Measurements from ENCODE around the gene SELENON. TPM values are rescaled to one million over a fixed set of nuclear protein-coding genes. Genes with fewer than 3 reads are reported as not detected.

Gene SELENON
- total RNA-seq, 4 donors from 2014 or later = 20.0 to 51.0 (median 43.3) TPM

- intact Hi-C loops (cut with DNase I; ENCODE audit: low total_unique reads) (no loop called here), in situ Hi-C loops (cut with MboI; ENCODE audit: low sequenced_read_pairs in 4 of 4) (no loop called here)
- TF ChIP-seq POLR2A (IDR thresholded peaks at IDR 0.05) = no peak
- TF ChIP-seq, protein P1, sequence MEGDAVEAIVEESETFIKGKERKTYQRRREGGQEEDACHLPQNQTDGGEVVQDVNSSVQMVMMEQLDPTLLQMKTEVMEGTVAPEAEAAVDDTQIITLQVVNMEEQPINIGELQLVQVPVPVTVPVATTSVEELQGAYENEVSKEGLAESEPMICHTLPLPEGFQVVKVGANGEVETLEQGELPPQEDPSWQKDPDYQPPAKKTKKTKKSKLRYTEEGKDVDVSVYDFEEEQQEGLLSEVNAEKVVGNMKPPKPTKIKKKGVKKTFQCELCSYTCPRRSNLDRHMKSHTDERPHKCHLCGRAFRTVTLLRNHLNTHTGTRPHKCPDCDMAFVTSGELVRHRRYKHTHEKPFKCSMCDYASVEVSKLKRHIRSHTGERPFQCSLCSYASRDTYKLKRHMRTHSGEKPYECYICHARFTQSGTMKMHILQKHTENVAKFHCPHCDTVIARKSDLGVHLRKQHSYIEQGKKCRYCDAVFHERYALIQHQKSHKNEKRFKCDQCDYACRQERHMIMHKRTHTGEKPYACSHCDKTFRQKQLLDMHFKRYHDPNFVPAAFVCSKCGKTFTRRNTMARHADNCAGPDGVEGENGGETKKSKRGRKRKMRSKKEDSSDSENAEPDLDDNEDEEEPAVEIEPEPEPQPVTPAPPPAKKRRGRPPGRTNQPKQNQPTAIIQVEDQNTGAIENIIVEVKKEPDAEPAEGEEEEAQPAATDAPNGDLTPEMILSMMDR (IDR thresholded peaks at IDR 0.05 in 4 of 5, conservative IDR thresholded peaks at IDR 0.05 in 1 of 5) = no peak
- Histone ChIP-seq H3K27me3 (no peaks in the 10 kb centered on the region), H3K36me3 (no peaks in the 10 kb centered on the region), H3K27ac (peak overlapping the region in 3 of 4 donors; percentile 42 to 74 (median 65)), H3K9me3 (no peaks in the 10 kb centered on the region), H3K4me1 (peaks cover 38 to 50% of the 10 kb centered on the region in 2 donors), H3K4me3 (no peak overlapping the region)
- ATAC-seq (peak; percentile 45 to 80), DNase-seq (peak; percentile 47 to 80)
These were observed 15.4 kb upstream of the SELENON start for GRCh38 chr1:25784575-25785051.

DNA sequence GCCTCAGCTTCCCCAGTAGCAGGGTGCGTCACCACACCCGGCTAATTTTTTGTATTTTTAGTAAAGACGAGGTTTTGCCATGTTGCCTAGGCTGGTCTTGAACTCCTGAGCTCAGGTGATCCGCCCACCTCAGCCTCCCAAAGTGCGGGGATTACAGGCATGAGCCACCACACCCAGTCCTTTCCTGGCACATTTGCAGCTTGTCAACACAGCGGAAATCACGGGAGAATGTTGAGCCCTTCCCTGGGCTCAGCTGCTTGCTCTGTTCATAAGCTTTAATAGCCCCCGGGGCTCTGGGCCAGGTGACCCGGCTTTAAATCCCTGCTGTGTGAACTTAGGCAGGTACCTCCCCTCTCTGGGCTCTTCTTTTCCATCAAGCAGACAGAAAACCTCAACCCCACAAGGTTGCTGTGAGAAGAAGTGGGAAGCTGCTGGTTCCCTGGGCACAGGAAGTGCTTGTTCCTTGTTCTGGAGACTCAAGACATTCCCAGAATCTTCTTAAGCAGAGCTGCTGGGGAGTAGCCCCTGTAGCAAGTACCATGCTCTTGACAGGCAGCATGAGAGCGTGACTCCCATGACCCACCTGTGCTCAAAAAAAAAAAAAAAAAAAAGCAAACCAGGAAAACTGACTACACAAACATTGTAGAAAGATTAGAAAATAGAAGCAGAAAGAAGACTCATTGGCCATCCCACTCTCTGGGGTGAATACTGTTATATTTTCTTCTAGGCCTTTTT is 14.5 kb upstream of the SELENON start:
- H3K4me1 ChIP-seq = peaks cover 38 to 50% of the 10 kb centered on the region in 2 donors
- no peaks in the 10 kb centered on the region for H3K27me3 ChIP-seq
- no peak for DNase-seq
- no peak for ATAC-seq
- H3K27ac ChIP-seq = peak overlapping the region; percentile 36 to 74 (median 54)
- no peaks in the 10 kb centered on the region for H3K9me3 ChIP-seq
- no peaks in the 10 kb centered on the region for H3K36me3 ChIP-seq
- H3K4me3 ChIP-seq = no peak overlapping the region
- TF ChIP-seq POLR2A (IDR thresholded peaks at IDR 0.05) = no peak
- TF ChIP-seq, protein P1 (IDR thresholded peaks at IDR 0.05 in 4 of 5, conservative IDR thresholded peaks at IDR 0.05 in 1 of 5) = no peak
- intact Hi-C loops (cut with DNase I; ENCODE audit: low total_unique reads) = no loop called here
- in situ Hi-C loops (cut with MboI; ENCODE audit: low sequenced_read_pairs in 4 of 4) = no loop called here

DNA sequence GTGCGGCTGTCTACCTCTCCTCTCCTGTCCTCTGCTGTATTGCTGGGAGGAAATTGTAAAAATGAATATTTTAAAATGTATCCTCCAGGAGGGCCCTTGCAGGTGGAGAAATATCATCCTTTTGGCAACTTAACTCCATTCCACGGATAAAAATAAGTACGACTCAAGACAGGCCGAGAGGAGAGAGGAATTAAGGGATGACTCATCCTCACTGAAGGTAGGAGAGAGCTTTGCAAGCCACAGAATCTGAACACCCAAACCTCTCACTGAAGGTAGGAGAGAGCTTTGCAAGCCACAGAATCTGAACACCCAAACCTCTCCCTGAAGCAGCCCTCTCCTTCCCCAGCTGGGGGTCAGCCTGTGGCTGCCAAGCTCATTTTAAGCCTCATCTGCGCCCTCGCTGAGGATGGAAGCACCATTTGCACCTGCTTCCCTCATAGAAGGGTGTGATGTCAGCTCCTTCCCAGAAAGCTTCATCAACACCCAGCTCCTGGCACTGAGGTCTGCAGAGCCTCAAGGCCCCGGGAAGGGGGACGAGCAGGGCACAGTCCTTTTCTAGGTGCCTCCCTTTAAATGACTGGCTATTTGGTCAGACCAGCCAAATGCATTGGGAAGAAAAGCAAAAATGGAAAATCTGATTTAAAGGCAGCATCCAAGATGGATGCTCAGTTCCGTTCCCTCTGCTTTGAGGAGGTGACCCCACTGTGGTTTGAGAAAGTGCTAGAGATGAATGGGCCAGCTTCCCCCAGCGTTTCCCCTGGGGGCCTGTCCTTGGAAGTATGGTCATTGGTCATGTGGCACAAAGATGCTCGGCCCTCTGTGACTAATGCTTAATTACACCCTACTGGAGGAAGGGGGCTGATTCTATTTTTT is 12.9 kb upstream of the SELENON start:
- peaks cover 38 to 46% of the 10 kb centered on the region in 2 donors for H3K4me1 ChIP-seq
- H3K4me3 ChIP-seq = no peak overlapping the region
- DNase-seq = no peak
- peak overlapping the region; percentile 42 to 74 (median 60) for H3K27ac ChIP-seq
- TF ChIP-seq, protein P1 (IDR thresholded peaks at IDR 0.05 in 4 of 5, conservative IDR thresholded peaks at IDR 0.05 in 1 of 5) = no peak
- no peak for TF ChIP-seq POLR2A (IDR thresholded peaks at IDR 0.05)
- intact Hi-C loops (cut with DNase I; ENCODE audit: low total_unique reads) = no loop called here
- no peaks in the 10 kb centered on the region for H3K27me3 ChIP-seq
- in situ Hi-C loops (cut with MboI; ENCODE audit: low sequenced_read_pairs in 4 of 4) = no loop called here
- H3K9me3 ChIP-seq = no peaks in the 10 kb centered on the region
- no peaks in the 10 kb centered on the region for H3K36me3 ChIP-seq
- peak; percentile 87 to 92 for ATAC-seq

- intact Hi-C loops (cut with DNase I; ENCODE audit: low total_unique reads) (no loop called here), in situ Hi-C loops (cut with MboI; ENCODE audit: low sequenced_read_pairs in 4 of 4) (no loop called here)
- Histone ChIP-seq H3K4me3 (no peak overlapping the region), H3K36me3 (no peaks in the 10 kb centered on the region), H3K27ac (peak overlapping the region in 2 of 4 donors; percentile 65 to 74), H3K9me3 (no peaks in the 10 kb centered on the region), H3K4me1 (peaks cover 38 to 46% of the 10 kb centered on the region in 2 donors), H3K27me3 (no peaks in the 10 kb centered on the region)
- TF ChIP-seq POLR2A (IDR thresholded peaks at IDR 0.05) = no peak
- TF ChIP-seq, protein P1 (IDR thresholded peaks at IDR 0.05 in 4 of 5, conservative IDR thresholded peaks at IDR 0.05 in 1 of 5) = no peak
- no peak for ATAC-seq
- no peak for DNase-seq
These were observed 12.2 kb upstream of the SELENON start for GRCh38 chr1:25787760-25788166.

Measured in gastrocnemius medialis (tissue), 4 donors.